GM19452 (cell line): Measurements from ENCODE around the gene CLEC16A.

ENCODE experiments used
- ATAC-seq: cut with Tn5 transposase; IDR thresholded peaks from one replicate; pipeline ENCODE4 v1.9.1; 2021; ENCODE audit not compliant: unreplicated experiment

CLEC16A gene

GRCh38 chr16:11231367-11231970 is 287.1 kb downstream of the CLEC16A start:
- ATAC-seq: no peak
